RPMI8226 (cell line): Measurements from ENCODE around the gene CTNND2.

ENCODE experiments used
- DNase-seq: peaks from one replicate; pipeline ENCODE4 v3.0.0-alpha.2; 2015

The CTNND2 gene

GRCh38 chr5:11000515-11001353 lies 903.5 kb downstream of the CTNND2 start:
- DNase-seq = no peak

- no peak for DNase-seq
These were observed 904.5 kb downstream of the CTNND2 start for GRCh38 chr5:10999714-11000113.

GRCh38 chr5:10995891-10996290 lies 908.4 kb downstream of the CTNND2 start:
- no peak for DNase-seq

- no peak for DNase-seq
These were observed 909.9 kb downstream of the CTNND2 start for GRCh38 chr5:10994091-10994986.

DNA sequence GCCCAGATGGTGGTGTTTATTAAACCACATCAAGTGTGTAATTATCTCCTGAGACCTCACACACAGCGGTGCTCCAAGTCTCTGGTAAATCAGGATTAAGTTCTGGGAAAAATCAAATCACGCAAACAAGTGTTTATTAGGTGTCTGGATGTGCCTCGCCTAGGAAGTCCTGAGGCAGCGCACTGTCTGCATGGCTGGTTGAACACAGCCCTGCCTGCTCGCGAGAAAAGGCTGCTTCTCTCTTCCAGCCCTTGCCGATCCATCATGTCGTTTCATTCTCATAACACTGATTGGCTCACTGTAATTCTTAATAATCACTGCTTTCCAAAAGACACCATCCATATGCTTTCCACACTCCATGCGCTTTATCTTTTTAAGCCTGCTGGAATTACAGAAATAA lies 913.6 kb downstream of the CTNND2 start:
- DNase-seq = no peak

DNA sequence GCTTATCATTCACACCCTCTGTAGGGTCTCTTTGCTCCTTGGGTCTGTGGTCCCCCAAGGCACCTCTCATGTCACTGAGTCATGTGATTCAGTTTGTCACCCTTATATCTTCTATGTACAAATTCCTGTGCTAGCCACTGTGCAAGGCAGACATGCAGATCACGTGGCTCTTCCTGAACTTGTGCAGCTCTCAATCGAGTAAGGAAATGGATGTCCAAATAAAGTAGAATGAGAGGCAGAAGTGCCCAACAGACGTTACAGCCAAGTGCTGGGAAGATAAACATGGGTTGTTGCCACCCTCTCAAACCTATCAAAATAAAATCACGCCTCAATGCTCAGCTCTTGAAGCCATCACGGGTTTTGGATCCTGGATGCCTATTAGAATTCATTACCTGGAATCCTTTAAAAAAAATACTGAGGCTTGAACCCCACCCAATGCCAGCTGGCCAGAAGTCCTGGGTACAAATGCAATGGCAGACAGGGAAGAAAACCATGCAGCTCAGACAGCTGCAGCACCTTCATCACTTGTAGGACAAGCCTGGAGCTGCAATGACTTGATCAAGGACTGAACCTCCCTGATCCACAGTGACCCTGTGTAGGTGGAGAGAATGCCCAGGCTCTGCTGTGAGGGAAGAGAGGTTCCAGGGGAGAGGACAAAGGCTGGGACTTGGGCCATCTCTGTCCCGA lies 914.5 kb downstream of the CTNND2 start:
- DNase-seq = no peak

DNA sequence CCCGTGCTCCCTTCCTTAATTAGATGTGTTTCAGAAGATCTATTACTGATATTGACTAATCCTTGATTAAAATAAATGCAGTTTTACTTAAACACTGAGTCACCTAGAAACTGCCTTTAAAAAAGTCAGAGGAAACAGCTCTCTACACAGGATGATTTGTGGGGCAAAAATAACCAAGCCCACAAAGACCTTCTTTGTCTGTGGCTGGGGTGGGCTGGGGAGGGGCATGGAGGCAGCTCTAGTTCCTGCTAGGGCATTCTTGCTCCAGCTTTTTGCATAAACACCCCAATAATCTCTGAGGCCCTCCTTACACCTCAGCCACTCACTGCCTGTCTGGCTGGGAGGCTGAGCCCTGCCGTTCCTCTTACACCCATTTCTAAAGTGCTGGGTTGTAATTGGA lies 915.6 kb downstream of the CTNND2 start:
- DNase-seq = no peak

DNA sequence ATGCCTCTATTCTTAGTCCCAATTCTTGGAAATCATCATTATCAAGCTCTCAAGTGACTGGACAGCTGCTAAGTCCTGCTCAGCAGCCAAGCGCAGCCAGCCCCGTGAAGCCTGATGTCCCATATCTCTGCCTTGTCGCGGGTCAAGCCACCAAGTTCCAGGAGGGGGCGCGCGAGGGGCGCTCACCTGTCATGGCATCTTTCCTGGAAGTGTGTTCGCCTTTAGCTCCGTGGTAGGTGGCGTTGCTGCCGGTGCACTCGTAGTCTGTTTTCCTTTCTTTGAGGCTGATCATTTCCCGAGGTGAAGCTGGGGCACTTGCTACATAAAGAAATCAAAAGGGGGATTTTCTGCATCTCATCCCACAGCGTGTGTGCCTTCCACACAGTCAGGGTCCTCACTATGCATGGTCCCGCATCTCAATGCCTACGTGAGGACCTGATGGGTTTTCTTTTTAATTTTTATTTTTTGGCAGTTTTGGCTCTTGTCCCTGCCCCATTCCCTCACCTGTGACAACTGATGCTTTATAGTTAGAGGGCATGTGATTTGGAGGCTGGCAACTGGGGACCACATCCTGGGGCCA lies 916.2 kb downstream of the CTNND2 start:
- DNase-seq = peak; percentile 60

DNA sequence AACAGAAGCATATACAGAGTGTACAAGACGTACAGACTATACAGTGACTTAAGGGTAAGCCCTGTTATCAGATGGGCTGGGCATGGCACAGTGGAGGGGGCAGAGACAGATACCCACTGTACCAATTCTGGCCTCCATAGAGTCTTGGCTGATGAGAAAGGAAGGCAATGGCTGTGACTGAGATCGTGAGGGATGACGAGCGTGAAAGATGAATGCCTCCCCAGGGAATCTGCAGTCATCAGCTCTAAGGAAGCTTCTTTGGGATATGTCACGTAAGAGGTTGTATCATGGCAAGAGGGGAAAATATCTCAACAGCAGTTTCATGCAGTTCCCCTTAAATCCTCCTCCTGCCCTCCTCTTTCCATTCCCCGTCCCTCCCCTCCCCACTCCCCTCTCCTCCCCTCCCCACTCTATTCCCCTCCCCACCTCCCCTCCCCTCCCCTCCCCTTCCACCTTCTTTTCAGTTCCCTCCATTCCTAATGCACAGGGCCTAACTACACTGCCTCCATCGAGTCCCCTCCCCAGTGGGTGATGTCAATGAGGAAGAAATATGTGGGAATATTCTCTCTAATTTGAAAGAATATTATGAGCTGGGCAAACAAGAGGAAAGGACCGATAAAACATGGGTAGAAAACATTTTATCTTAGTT lies 916.8 kb downstream of the CTNND2 start:
- no peak for DNase-seq

DNA sequence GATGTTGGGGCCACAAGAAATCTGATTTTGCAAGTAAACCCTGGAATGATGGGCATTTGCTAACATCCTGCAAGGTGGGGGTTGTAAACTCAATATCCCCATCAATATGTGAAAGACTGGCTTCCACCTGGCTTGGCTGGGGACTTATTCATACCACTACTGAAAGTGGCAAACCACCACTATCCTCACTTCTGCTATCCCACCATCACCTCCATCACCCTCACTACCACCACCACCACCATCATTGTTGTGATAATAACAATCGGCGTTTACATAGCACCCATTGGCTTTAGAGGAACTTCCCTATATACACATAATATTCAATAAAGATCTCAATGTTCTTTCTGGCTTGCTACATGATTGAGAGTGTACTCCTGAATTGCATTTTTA lies 918.5 kb downstream of the CTNND2 start:
- DNase-seq = no peak

DNA sequence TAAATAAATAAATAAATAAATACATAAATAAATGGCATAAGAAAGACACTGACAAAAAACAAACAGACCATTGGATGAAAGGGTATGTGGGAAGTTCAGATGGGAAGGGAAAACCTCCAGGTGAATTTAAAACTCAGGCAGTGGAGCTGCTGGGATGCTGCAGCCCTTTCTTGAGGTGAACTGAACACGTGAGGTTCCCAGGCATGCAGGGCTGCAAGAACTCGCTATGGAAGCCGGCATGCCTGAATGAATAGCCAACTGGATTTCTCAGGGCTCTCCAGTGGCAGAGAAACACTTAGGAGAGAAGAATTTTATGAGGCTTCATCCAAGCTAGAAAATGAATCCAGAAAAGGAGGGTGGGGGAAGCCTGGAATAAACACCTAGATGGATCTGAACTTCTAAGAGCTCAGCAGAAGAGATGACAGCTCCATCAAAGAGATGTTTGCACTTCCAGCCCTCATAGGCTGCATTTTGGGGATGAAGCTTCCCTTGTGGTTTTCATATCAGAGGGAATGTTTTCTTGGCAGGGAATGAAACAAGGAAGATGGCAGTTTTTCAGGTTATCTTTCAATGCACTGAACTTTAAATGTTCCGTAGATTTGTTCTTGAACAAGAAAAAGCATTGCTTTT lies 919.0 kb downstream of the CTNND2 start:
- no peak for DNase-seq

DNA sequence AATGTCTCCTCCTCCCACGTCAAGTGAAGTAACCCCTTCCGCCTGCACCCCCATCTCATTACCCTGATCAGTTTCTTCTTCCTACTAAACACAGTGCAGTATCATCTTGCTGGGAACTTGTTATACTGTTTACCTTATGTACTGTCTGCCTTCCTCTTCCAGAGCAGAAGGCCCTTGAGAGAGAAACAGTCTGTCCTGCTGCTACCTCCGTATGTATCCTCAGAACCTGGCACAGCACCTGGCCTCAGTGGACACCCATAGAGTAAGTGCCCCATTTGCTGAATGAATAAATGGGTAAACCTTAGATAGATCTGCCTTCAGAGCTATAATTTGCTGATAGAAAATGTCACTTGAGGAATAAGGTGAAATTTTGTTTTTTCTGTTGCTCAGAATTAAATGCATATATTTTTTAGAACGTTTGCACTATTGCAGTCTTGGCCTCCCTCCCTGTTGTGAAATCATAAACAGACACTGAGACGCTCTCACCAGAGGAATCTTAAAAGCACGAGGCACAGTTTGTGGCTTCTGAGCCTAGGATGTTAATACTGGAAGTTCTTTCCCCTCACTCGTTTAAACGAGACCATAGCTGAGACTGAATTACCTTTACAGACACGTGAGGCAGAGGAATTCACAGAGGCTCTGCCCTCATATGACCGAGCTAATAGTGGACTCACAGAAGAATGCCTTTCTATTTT lies 920.1 kb downstream of the CTNND2 start:
- DNase-seq = no peak

GRCh38 chr5:10982626-10983025 lies 921.6 kb downstream of the CTNND2 start:
- no peak for DNase-seq

DNA sequence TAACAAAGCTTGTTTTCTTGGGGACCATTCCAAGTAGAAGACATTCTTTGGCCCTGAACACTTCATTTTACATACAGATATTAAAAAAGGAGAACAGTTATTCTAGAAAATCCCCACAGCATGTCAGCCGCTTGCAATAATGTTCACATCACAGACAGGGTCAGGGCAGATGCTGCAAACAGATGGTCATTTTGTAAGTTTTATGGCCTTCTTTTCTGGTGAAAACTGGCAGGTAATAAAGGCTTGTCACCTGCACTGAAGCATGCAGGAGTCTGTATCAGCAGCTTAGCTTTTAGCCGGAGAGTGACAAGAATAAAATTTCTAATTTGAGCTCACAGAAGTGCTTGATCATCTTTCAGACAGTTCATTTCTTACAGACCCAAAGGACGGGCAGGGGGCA lies 922.3 kb downstream of the CTNND2 start:
- no peak for DNase-seq

DNA sequence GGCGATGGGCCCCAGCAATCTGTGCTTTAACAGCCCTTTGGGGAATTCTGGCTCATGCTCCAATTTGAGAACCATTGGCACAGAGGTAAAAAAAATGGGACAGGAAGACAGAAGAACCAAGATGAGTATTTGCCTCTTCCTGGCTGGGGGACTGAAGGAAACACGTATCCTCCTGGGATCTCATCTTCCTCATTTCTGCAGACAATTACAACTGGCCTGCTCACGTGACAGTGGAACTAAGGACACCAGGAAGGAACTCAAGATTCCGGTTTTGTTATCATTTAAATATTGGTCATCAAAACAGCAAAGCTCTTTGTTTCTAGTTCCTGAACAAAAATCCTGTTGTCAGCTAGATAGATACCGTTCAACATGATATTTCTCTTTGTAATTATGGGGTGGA lies 927.2 kb downstream of the CTNND2 start:
- DNase-seq = no peak

GRCh38 chr5:10975945-10976344 lies 928.3 kb downstream of the CTNND2 start:
- DNase-seq = no peak

GRCh38 chr5:10974850-10975249 lies 929.4 kb downstream of the CTNND2 start:
- DNase-seq = no peak

GRCh38 chr5:10973316-10973715 lies 930.9 kb downstream of the CTNND2 start:
- DNase-seq = no peak

GRCh38 chr5:10969684-10970180 lies 934.5 kb downstream of the CTNND2 start:
- no peak for DNase-seq

DNA sequence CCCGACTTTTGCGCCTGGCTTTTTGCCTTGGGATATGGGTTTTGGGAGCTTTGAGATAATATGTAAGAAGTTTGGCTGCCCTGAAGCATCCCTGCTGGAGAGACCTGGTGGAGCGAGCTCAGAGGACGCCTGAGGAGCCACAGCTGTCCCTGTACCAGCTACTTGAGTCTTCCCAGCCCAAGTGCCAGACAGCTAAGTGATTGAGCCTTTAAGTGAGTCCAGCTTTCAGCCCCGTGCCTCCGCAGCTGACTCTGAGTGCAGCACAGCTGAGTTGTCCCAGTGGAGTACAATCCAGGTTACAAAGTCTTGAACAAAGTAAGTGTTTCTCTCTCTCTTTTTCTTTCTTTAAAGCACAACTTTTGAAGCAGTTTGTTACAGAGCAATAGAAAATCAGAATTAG lies 939.4 kb downstream of the CTNND2 start:
- DNase-seq = no peak

DNA sequence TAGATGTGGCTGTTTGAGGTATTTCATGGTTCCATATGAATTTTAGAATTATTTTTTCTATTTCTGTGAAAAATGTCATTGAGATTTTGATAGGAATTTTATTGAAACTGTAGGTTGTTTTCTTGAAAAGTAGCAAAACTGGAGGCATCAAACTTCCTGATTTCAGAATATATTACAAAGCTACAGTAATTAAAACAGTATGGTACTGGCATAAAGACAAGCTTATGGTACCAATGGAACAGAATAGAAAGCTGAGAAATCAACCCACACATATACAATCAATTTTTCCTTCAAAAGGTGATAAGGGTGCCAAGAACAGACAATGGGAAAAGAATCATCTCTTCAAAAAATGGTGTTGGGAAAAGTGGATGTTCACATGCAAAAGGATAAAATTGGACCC lies 945.5 kb downstream of the CTNND2 start:
- DNase-seq = no peak
